ENCODE measurements around the gene ECEL1.

- TF ChIP-seq CTCF (conservative IDR thresholded peaks at IDR 0.05) (no peak), EZH2 (IDR thresholded peaks at IDR 0.05; ENCODE audit: low read depth) (no peak)
Observed at GRCh38 chr2:232477751-232478510, 9.7 kb downstream of the ECEL1 start.

Data from PC-9 (cell line).